Fibroblast of lung (primary cell): ENCODE results near the gene NAA60. TPM values are rescaled to one million over a fixed set of nuclear protein-coding genes. Genes with fewer than 3 reads are reported as not detected.

ENCODE experiments used
- DNase-seq, 2 donors: peaks; one replicate each; pipeline versions ENCODE4 v3.0.0 to v3.0.0-alpha.2; 2010; ENCODE audit warnings: low read depth in 2 of 2
- H2AFZ ChIP-seq: 2 replicates; pipeline ENCODE4 v1.5.1; 2012; ENCODE audit warnings: low read length, control low read depth, inconsistent platforms
- H3K27ac ChIP-seq: 2 replicates; pipeline ENCODE4 v1.5.1; 2011; ENCODE audit warnings: low read length, control low read depth; ENCODE audit not compliant: insufficient read depth
- H3K27me3 ChIP-seq: 2 replicates; pipeline ENCODE4 v1.5.1; 2011; ENCODE audit warnings: mild to moderate bottlenecking, low read length; ENCODE audit not compliant: control insufficient read depth, insufficient read depth
- H3K36me3 ChIP-seq: 2 replicates; pipeline ENCODE4 v1.5.1; 2011; ENCODE audit warnings: low read length; ENCODE audit not compliant: control insufficient read depth, insufficient read depth
- H3K4me1 ChIP-seq: 2 replicates; pipeline ENCODE4 v1.5.1; 2011; ENCODE audit warnings: low read length; ENCODE audit not compliant: control insufficient read depth, insufficient read depth; ENCODE audit errors: extremely low read depth
- H3K4me2 ChIP-seq: 2 replicates; pipeline ENCODE4 v1.5.1; 2011; ENCODE audit warnings: low read length, control low read depth; ENCODE audit not compliant: insufficient read depth; ENCODE audit errors: extremely low read depth
- H3K4me3 ChIP-seq, 4 experiments: fragments of 200-600 bp in 1 of 4; sonication (generic) in 1 of 4; replicated peaks in 1 of 4; 2 replicates each; pipeline ENCODE4 v1.5.1; 2011 to 2016; ENCODE audit warnings: low read length in 4 of 4, low read depth in 3 of 4, mild to moderate bottlenecking in 3 of 4, control low read depth in 2 of 4, inconsistent platforms in 1 of 4, mixed read lengths in 1 of 4; ENCODE audit not compliant: insufficient read depth in 1 of 4; ENCODE audit errors: control extremely low read depth in 1 of 4
- H3K79me2 ChIP-seq: 2 replicates; pipeline ENCODE4 v1.5.1; 2012; ENCODE audit warnings: mild to moderate bottlenecking, low read length, inconsistent platforms; ENCODE audit not compliant: control insufficient read depth, insufficient read depth
- H3K9ac ChIP-seq: 2 replicates; pipeline ENCODE4 v1.5.1; 2011; ENCODE audit warnings: mild to moderate bottlenecking, low read length, control low read depth; ENCODE audit not compliant: insufficient read depth
- H3K9me3 ChIP-seq: 2 replicates; pipeline ENCODE4 v1.5.1; 2012; ENCODE audit warnings: low read depth, low read length; ENCODE audit not compliant: control insufficient read depth, insufficient read depth
- H4K20me1 ChIP-seq: 2 replicates; pipeline ENCODE4 v1.5.1; 2011; ENCODE audit warnings: low read length; ENCODE audit not compliant: control insufficient read depth, insufficient read depth; ENCODE audit errors: extremely low read depth
- EZH2 ChIP-seq: IDR thresholded peaks from 2 replicates; pipeline ENCODE4 v1.5.1; 2012; ENCODE audit warnings: low read length, control low read depth, mild to moderate bottlenecking; ENCODE audit errors: missing control alignments
- polyA plus RNA-seq, 2 donors: library from polyadenylated mRNA; depleted of rRNA in 1 of 2; stranded (reverse) in 1 of 2; unstranded in 1 of 2; fragments of >200 nt; gene quantifications; 2 replicates each; pipeline ENCODE4 v1.2.1, GENCODE V29; 2011 to 2012; ENCODE audit warnings: missing spikeins in 1 of 2
- total RNA-seq: library from RNA; depleted of rRNA; stranded (reverse); fragments of >200 nt; gene quantifications from 2 replicates; pipeline ENCODE4 v1.2.1, GENCODE V29; 2014
- TF ChIP-seq, protein P1 (sequence below), 2 donors: IDR thresholded peaks in 1 of 2; conservative IDR thresholded peaks in 1 of 2; 1 replicate in 1 of 2; 2 replicates in 1 of 2; pipeline ENCODE4 v1.5.1; 2011 to 2012; ENCODE audit warnings: low read length in 2 of 2, control low read depth in 1 of 2, inconsistent platforms in 1 of 2, low read depth in 1 of 2, mild to moderate bottlenecking in 1 of 2

Gene NAA60
- total and polyA plus RNA-seq, 2 donors (not counting 1 experiment from before 2014, with no cell fraction given) = 12.6 to 33.6 TPM

DNA sequence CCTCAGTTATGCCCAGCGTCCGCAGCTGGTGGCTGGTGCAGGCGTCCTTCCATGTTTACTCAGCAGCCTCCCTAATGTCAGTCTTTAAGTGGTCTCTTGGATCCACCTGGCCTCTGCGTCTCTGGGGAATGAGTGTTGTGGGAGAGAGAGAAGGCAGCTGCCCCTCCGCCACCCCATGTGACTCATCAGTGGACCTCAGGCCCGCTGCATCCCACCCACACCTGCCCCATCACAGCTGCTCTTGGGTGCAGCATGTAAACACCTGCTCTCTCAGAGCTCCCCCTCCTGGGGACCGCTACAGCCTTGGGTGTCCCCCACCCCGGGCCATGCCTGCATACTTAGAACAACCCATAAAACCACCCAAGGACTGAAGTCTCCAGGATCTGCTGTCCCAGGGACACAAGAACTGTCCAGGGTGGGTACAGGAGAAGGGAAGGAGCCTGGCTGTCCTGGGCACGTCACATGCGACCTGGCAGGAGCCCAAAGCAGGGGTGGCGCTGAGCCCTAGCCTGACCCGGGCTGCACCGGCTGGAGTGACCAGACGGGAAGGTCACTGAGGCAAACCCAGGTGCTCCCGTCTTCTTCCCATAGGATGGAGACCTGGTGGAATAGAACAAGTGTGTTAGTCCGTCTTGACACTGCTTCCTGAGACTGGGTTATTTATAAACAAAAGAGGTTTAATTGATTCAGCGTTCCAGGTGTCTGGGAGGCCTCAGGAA is 47.6 kb downstream of the NAA60 start:
- Histone ChIP-seq H3K4me1 (no peaks in the 10 kb centered on the region), H3K4me3 (no peak overlapping the region), H3K36me3 (peaks cover 5% of the 10 kb centered on the region), H2AFZ (no peak overlapping the region), H3K9me3 (no peaks in the 10 kb centered on the region), H3K27ac (no peak overlapping the region), H3K9ac (no peak overlapping the region), H4K20me1 (no peaks in the 10 kb centered on the region), H3K4me2 (no peak overlapping the region), H3K27me3 (no peaks in the 10 kb centered on the region), H3K79me2 (no peaks in the 10 kb centered on the region)
- DNase-seq = no peak
- TF ChIP-seq, protein P1, sequence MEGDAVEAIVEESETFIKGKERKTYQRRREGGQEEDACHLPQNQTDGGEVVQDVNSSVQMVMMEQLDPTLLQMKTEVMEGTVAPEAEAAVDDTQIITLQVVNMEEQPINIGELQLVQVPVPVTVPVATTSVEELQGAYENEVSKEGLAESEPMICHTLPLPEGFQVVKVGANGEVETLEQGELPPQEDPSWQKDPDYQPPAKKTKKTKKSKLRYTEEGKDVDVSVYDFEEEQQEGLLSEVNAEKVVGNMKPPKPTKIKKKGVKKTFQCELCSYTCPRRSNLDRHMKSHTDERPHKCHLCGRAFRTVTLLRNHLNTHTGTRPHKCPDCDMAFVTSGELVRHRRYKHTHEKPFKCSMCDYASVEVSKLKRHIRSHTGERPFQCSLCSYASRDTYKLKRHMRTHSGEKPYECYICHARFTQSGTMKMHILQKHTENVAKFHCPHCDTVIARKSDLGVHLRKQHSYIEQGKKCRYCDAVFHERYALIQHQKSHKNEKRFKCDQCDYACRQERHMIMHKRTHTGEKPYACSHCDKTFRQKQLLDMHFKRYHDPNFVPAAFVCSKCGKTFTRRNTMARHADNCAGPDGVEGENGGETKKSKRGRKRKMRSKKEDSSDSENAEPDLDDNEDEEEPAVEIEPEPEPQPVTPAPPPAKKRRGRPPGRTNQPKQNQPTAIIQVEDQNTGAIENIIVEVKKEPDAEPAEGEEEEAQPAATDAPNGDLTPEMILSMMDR (conservative IDR thresholded peaks at IDR 0.05 in 1 of 2, IDR thresholded peaks at IDR 0.05 in 1 of 2; ENCODE audit: low read depth in 1 of 2, low read length in 2 of 2) = no peak
- no peak for TF ChIP-seq EZH2

DNA sequence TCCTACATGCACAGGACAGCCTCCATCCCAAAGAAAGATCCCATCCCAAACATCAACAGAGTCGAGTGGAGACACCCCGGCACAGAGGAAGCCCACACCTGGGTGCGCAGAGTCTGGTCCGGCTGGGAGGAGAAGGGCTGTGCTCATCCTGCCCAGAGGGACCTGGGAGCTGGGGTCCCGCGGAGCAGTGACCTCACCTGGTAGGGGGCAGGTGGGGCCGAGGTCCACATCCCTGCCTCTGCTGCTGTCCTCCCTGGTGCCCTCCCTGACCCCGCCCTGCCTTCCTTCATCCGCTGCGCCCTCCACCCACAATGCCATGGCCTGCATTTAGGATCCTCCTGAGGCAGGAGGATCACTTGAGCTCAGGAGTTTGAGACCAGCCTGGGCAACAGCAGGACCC is 48.9 kb downstream of the NAA60 start:
- Histone ChIP-seq H3K36me3 (peaks cover 1% of the 10 kb centered on the region), H3K4me2 (no peak overlapping the region), H3K9me3 (no peaks in the 10 kb centered on the region), H3K27me3 (no peaks in the 10 kb centered on the region), H2AFZ (no peak overlapping the region), H3K79me2 (no peaks in the 10 kb centered on the region), H3K4me3 (no peak overlapping the region), H3K4me1 (no peaks in the 10 kb centered on the region), H4K20me1 (no peaks in the 10 kb centered on the region), H3K27ac (no peak overlapping the region), H3K9ac (no peak overlapping the region)
- TF ChIP-seq, protein P1 (conservative IDR thresholded peaks at IDR 0.05 in 1 of 2, IDR thresholded peaks at IDR 0.05 in 1 of 2; ENCODE audit: low read depth in 1 of 2, low read length in 2 of 2) = no peak
- no peak for DNase-seq

DNA sequence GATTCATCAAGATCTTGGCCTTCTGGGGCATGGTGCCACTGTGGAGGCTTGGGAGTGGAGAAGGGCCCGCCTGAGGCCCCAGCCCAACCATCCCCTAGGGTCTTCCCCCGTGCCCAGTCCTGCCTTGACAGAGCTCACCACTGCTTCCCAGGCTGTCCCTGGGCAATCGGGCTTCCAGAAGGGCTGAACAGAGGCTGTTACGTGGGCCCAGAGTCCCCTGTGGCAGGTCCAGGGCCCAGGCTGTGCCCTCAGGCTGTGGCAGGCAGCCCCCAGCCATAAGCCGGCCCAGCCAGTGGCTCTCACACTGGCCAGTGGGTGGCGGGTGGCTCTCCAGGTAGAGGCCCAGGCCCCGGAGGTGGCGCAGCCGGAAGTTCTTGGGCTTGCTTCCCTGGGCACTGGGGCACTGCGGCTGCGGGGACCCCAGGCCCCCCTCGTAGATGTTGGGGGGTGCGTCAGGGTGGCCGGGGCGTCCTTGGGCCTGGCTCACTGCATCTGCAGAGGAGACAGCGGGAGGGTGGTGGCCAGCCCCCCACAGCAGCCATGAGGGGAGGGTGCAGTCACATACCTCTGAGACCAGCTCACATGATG is 51.0 kb downstream of the NAA60 start:
- Histone ChIP-seq H3K36me3 (no peaks in the 10 kb centered on the region), H3K27ac (no peak overlapping the region), H3K4me3 (no peak overlapping the region), H3K9me3 (no peaks in the 10 kb centered on the region), H3K9ac (no peak overlapping the region), H3K4me2 (no peak overlapping the region), H4K20me1 (no peaks in the 10 kb centered on the region), H2AFZ (no peak overlapping the region), H3K4me1 (no peaks in the 10 kb centered on the region), H3K27me3 (no peaks in the 10 kb centered on the region), H3K79me2 (no peaks in the 10 kb centered on the region)
- TF ChIP-seq, protein P1 (conservative IDR thresholded peaks at IDR 0.05 in 1 of 2, IDR thresholded peaks at IDR 0.05 in 1 of 2; ENCODE audit: low read depth in 1 of 2, low read length in 2 of 2) = no peak
- no peak for DNase-seq
